Cardiac fibroblast (primary cell): ENCODE measurements around the gene LRP1B.

Source experiments
- DNase-seq, 2 donors: peaks; one replicate each; pipeline versions ENCODE4 v3.0.0 to v3.0.0-alpha.2; 2010; ENCODE audit warnings: low read depth in 2 of 2
- H3K4me3 ChIP-seq, 2 donors: replicated peaks in 1 of 2; 1 replicate in 1 of 2; 2 replicates in 1 of 2; pipeline ENCODE4 v1.5.1; 2011; ENCODE audit warnings: low read depth in 2 of 2, low read length in 2 of 2, mild to moderate bottlenecking in 2 of 2, moderate library complexity in 1 of 2
- CTCF ChIP-seq: IDR thresholded peaks from one replicate; pipeline ENCODE4 v1.5.1; 2011; ENCODE audit warnings: low read depth, mild to moderate bottlenecking, low read length, inconsistent platforms

Gene LRP1B

GRCh38 chr2:142069251-142069888 lies 61.4 kb downstream of the LRP1B start:
- DNase-seq: no peak
- H3K4me3 ChIP-seq: no peak overlapping the region
- no peak for TF ChIP-seq CTCF

- TF ChIP-seq CTCF: no peak
- H3K4me3 ChIP-seq: no peak overlapping the region
- DNase-seq: no peak
These were observed 65.1 kb downstream of the LRP1B start for GRCh38 chr2:142065700-142066099.

- H3K4me3 ChIP-seq: no peak overlapping the region
- no peak for TF ChIP-seq CTCF
- no peak for DNase-seq
These were observed 65.7 kb downstream of the LRP1B start for GRCh38 chr2:142065156-142065555.

GRCh38 chr2:142061733-142062132 lies 69.1 kb downstream of the LRP1B start:
- no peak for DNase-seq
- TF ChIP-seq CTCF: no peak
- H3K4me3 ChIP-seq: no peak overlapping the region

- no peak overlapping the region for H3K4me3 ChIP-seq
- DNase-seq: no peak
- no peak for TF ChIP-seq CTCF
These were observed 72.7 kb downstream of the LRP1B start for GRCh38 chr2:142058149-142058548.

GRCh38 chr2:142056784-142057183 lies 74.0 kb downstream of the LRP1B start:
- no peak overlapping the region for H3K4me3 ChIP-seq
- DNase-seq: no peak
- no peak for TF ChIP-seq CTCF
